Omental fat pad (tissue), 4 donors: ENCODE measurements around the gene NR2F1. TPM values are rescaled to one million over a fixed set of nuclear protein-coding genes. Genes with fewer than 3 reads are reported as not detected.
"Not testable (repeated sequence)": the region's sequence is repeated elsewhere in the genome, so short reads cannot be mapped to it uniquely, and the experiment has no call there.

Experiments used
- ATAC-seq: fragments of 150-250 bp; one replicate; pipeline ENCODE4 v1.9.1; 2016; ENCODE audit warnings: mild to moderate bottlenecking, moderate library complexity; ENCODE audit not compliant: low FRiP score
- DNase-seq: peaks from one replicate; pipeline ENCODE4 v3.0.0-alpha.2; 2019; ENCODE audit warnings: low spot score
- CTCF ChIP-seq, 3 donors: fragments of 450-650 bp; IDR thresholded peaks; one replicate each; pipeline ENCODE4 v1.5.1; 2016 to 2017; ENCODE audit warnings: antibody characterized with exemption in 3 of 3, mild to moderate bottlenecking in 3 of 3, moderate library complexity in 2 of 3
- total RNA-seq, 4 donors: library from RNA; depleted of rRNA; stranded (reverse); fragments of >200 nt; gene quantifications; one replicate each; pipeline ENCODE4 v1.1.0, GENCODE V29; 2016

Gene NR2F1
- 100 to 1,000 TPM in 1 of 4 donors, 10 to 100 TPM in 3; 15.6 to 117 (median 68.3) TPM for total RNA-seq

DNA sequence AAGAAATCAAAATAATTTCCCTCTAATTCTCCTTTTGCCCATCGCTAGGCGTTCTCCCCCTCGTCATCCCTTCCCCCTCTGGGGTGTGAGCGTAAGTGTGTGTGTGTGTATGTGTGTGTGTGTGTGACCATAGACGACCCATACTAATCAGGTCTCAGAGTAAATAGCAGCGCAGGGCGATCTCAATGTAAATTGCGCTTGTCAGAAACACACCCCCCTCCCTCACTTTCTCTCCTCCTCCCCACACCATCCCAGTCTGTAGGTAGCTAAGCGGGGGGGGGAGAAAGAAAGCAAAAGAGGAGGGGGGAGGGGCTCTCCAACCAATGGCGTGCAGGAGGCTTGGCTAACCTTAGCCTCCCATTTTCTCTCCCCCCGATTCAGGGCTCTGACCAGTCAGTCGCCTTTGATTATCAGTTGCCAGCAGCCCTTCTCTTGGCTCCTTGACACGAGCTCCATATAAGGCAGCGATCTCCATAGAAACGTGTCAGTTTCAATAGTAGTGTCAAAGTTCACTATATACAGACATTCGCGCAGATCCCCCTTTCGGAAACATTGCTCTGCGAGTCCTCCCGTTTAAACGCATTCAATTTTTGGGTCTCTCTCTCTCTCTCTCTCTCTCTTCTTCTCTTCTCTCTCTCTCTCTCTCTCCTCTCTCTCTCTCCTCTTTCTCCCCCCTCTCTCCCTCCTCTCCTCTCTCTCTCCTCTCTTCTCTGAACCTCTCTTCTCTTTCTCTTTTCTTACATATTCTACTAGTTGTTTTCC lies at the start of gene NR2F1:
Gene NR2F1 (plus strand): TSS at position 546 of the 762 bp plus-strand sequence. CDS start 1,802 bp downstream, outside the sequence.
- DNase-seq (no peak), ATAC-seq (peak; percentile 72)
- peak in 2 of 3 donors; percentile 22 to 98 for TF ChIP-seq CTCF (IDR thresholded peaks at IDR 0.05)

DNA sequence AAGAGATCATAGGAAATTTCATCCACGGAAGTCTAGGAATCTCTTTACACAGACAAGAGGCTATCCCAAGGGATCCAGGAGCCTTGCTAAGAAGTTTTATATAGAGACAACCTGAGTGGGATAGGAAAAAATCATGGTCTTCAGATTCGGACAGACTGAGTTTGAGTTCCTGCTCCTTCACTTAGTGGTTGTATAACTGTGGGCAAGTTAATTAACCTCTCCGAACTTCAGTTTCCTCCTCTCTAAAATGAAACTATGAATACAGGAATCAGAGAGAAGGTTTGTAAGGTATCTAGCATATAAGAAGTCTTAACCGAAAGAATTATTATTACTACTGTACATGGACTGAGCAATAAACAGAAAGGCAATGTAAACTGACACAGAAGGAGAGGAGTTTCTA lies 37.1 kb upstream of the NR2F1 start:
- TF ChIP-seq CTCF (IDR thresholded peaks at IDR 0.05) = no peak
- no peak for DNase-seq
- ATAC-seq = no peak

DNA sequence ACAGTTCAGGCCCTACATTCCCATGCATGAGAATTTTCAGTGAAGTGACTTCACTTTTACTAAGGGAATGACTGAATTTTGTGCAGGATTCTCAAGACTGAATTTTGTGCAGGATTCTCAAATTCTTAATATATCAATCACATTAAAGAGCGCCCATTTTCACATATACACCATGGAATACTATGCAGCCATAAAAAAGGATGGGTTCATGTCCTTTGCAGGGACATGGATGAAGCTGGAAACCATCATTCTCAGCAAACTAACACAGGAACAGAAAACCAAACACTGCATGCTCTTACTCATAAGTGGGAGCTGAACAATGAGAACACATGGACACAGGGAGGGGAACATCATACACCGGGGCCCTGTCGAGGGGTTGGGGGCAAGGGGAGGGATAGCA lies 33.4 kb upstream of the NR2F1 start:
- DNase-seq, ATAC-seq: not testable (repeated sequence)

- TF ChIP-seq CTCF (IDR thresholded peaks at IDR 0.05) = no peak
- ATAC-seq (no peak), DNase-seq (no peak)
Observed at GRCh38 chr5:93557021-93557604, 25.9 kb upstream of the NR2F1 start.

DNA sequence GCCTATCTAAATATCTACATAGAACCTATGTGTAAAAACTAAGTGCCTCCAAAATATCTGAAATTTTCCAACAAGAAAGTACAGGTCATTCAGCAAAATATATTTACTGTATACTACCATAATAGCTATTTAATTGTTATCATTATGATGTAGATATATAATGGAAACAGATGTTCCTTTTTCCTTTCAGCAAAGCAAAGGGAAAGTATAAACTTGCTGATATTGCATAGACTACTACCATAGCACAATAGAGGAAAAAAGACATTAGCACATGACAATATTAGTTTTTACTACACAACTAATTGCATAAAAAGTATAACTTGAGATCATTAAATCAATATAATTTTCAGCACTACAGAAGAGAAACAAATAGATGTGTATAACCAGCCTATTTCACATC lies 16.9 kb upstream of the NR2F1 start:
- no peak for TF ChIP-seq CTCF (IDR thresholded peaks at IDR 0.05)
- ATAC-seq = no peak
- DNase-seq = no peak

GRCh38 chr5:93567424-93567823 lies 15.6 kb upstream of the NR2F1 start:
- ATAC-seq = no peak
- DNase-seq = no peak
- TF ChIP-seq CTCF (IDR thresholded peaks at IDR 0.05) = no peak

GRCh38 chr5:93569300-93570160 lies 13.5 kb upstream of the NR2F1 start:
- no peak for TF ChIP-seq CTCF (IDR thresholded peaks at IDR 0.05)
- DNase-seq = no peak
- no peak for ATAC-seq
